Measurements from ENCODE around the gene LGALS7B. TPM values are rescaled to one million over a fixed set of nuclear protein-coding genes. Genes with fewer than 3 reads are reported as not detected.
"Not testable (repeated sequence)": the region's sequence is repeated elsewhere in the genome, so short reads cannot be mapped to it uniquely, and the experiment has no call there.

The LGALS7B gene
- total RNA-seq, 1 donor = not detected

DNA sequence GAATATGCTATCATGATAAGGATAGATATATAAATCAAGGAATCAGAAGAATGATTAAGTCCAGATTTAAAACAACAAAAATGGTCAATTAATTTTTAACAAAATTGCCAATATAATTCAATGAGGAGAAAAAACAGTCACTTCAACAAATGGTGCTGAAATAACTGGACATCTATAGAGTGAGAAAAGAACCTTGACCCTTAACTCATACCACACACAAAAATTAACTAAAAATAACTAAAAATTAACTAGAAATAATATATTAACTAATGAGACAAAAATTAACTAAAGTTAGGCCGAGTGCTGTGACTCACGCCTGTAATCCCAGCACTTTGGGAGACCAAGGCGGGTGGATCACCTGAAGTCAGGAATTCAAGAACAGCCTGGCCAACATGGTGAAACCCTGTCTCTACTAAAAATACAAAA lies 25.2 kb upstream of the LGALS7B start:
- H3K4me3 ChIP-seq (ENCODE audit: low read depth, low read length) = no peak overlapping the region
- TF ChIP-seq, protein P1, sequence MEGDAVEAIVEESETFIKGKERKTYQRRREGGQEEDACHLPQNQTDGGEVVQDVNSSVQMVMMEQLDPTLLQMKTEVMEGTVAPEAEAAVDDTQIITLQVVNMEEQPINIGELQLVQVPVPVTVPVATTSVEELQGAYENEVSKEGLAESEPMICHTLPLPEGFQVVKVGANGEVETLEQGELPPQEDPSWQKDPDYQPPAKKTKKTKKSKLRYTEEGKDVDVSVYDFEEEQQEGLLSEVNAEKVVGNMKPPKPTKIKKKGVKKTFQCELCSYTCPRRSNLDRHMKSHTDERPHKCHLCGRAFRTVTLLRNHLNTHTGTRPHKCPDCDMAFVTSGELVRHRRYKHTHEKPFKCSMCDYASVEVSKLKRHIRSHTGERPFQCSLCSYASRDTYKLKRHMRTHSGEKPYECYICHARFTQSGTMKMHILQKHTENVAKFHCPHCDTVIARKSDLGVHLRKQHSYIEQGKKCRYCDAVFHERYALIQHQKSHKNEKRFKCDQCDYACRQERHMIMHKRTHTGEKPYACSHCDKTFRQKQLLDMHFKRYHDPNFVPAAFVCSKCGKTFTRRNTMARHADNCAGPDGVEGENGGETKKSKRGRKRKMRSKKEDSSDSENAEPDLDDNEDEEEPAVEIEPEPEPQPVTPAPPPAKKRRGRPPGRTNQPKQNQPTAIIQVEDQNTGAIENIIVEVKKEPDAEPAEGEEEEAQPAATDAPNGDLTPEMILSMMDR (IDR thresholded peaks at IDR 0.05; ENCODE audit: insufficient read depth, low read depth, low read length) = no peak
- no peak for DNase-seq (ENCODE audit: low read depth)

DNA sequence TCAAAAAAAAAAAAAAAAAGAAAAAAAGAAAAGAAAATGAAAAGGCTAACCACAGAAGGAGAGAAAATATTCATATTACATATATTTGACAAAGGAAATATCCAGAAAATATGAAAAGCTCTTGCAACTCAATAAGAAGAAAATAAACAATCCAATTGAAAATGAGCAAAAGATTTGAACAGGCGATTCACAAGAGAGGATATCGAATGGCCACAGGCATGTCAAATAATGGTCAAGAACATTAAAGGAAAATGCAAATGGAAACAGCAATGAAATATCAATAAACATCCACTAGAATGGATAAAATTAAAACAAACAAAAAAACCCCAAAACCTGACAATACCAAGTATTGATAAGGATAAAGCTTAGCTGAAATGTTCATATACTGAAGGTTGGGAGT lies 23.8 kb upstream of the LGALS7B start:
- no peak for DNase-seq (ENCODE audit: low read depth)
- H3K4me3 ChIP-seq (ENCODE audit: low read depth, low read length) = no peak overlapping the region
- TF ChIP-seq, protein P1 (IDR thresholded peaks at IDR 0.05; ENCODE audit: insufficient read depth, low read depth, low read length) = no peak

DNA sequence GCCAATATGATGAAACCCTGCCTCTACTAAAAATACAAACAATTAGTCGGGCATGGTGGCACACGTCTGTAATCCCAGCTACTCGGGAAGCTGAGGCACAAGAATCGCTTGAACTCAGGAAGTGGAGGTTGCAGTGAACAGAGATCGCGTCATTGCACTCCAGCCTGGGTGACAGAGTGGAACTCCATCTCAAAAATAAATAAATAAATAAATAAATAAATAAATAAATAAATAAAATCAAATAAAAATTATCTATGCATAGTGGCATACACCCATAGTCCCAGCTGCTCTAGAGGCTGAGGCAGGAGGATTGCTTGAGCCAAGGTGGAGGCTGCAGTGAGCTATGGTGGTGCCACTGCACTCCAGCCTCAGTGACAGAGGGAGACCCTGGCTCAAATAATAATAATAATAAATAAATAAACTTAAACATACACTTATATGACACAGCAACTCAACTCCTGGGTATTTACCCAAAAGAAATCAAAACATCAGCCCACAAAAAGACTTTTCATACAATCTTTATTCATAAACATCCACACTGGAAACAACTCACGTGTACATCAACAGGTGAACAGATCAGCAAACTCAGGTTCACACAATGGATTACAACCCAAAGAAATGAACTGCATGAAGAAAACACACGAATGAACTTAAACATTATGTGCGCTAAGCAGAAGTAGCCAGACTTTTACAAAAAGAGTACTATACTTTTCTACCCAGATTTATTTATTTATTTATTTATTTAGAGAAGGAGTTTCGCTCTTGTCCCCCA lies 22.5 kb upstream of the LGALS7B start:
- no peak for DNase-seq (ENCODE audit: low read depth)
- H3K4me3 ChIP-seq (ENCODE audit: low read depth, low read length) = no peak overlapping the region
- TF ChIP-seq, protein P1 (IDR thresholded peaks at IDR 0.05; ENCODE audit: insufficient read depth, low read depth, low read length) = no peak

DNA sequence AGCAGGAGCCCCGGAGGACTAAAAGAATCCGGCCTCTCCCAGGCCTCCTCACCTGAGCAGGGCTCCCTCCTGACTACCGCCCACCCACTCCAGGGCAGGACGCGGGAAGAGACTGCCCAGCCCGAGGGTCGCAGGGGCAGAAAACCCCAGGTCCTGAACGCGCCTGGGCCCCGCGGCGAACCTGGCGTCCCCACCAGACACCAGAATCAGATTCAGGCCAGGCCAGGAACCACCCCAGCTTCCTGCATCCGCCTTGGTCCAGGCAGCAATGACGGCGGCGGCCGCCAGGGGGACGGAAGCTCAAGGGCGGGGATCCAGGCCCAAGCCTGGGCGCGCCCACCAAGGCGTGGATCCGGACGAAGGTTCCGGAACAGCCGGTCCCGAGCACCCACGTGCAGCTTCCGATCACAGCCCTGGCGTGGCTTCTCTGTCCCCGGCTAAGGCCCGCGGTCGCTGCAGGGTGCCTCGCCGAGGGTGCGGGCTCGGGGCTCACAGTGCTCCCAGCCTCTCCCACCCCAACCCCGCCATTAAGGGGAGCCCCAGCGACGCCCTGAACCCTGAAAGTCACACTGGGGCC lies 19.3 kb upstream of the LGALS7B start:
- peak; percentile 71 for DNase-seq (ENCODE audit: low read depth)
- H3K4me3 ChIP-seq (ENCODE audit: low read depth, low read length) = no peak overlapping the region

DNA sequence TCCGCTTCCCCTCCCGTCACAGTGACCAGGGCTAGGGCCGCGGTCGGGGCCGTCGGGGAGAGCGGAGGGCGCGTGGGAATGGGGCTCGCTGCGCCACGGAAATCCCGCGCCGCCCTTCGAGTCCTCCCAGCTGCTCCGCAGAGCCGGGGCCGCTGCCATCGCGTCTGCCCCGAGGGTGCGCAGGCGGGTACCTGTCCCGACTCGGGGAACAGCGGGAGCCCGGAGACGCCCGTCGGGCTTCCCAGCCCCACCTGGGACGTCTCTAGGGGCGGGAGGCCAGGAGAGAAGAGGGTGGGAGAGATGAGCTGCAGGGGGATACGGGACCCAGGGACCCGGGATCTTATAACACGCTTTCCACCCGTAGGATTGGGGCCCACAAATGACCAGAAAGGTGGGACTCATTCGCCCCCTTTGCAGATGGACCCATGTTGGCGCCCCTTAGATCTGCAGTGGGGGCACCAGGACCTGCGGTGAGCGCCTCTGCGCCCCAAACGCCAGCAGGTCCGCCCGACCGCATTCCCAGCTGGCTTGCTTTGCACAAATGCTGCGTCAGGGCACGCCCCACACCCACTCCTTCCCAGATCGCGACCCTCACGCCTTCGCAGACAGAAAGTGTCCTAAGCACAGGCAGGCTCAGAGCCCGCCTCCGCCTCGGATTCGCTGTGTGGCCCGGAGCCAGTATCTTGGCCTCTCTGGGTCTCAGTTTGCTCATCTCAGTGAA lies 18.6 kb upstream of the LGALS7B start:
- not testable (repeated sequence) for DNase-seq (ENCODE audit: low read depth); H3K4me3 ChIP-seq (ENCODE audit: low read depth, low read length)

More for the DNA sequence above, 19.3 kb upstream of the LGALS7B start:
- TF ChIP-seq, protein P1 (IDR thresholded peaks at IDR 0.05; ENCODE audit: insufficient read depth, low read depth, low read length) = peak; percentile 55

DNA sequence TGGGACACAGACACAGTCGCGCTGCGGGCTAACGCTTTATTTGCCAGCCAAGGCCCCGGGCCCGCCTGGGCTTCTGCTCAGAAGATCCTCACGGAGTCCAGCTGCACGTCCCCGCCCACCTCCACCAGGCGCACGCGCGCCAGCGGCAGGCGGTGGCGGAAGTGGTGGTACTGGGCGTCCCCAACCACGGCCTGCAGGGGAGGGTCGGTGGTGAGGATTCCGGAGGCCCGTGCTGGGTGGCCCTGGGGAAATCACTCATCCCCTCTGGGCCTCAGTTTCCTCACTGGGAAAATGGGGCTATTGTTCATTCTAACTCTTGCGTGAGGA lies 18.1 kb upstream of the LGALS7B start:
- DNase-seq (ENCODE audit: low read depth); H3K4me3 ChIP-seq (ENCODE audit: low read depth, low read length): not testable (repeated sequence)

DNA sequence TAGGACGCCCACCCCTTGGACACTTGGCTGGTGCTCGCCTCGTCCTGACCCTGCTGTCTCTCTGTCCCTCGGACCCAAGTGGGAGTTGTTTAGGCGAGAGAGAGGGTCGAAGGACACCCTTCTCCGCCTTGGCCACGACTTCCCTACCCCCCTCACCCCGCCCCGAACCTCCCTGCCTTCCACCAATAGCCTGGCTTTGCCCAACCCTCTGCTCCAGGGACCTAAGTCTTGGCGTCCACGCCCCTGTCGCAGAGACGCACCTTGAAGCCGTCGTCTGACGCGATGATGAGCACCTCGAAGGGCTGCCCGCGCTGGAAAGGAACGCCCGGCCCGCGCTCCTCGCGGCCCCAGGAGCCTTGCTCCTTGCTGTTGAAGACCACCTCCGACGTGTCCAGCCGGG lies 17.4 kb upstream of the LGALS7B start:
- not testable (repeated sequence) for H3K4me3 ChIP-seq (ENCODE audit: low read depth, low read length); DNase-seq (ENCODE audit: low read depth)

DNA sequence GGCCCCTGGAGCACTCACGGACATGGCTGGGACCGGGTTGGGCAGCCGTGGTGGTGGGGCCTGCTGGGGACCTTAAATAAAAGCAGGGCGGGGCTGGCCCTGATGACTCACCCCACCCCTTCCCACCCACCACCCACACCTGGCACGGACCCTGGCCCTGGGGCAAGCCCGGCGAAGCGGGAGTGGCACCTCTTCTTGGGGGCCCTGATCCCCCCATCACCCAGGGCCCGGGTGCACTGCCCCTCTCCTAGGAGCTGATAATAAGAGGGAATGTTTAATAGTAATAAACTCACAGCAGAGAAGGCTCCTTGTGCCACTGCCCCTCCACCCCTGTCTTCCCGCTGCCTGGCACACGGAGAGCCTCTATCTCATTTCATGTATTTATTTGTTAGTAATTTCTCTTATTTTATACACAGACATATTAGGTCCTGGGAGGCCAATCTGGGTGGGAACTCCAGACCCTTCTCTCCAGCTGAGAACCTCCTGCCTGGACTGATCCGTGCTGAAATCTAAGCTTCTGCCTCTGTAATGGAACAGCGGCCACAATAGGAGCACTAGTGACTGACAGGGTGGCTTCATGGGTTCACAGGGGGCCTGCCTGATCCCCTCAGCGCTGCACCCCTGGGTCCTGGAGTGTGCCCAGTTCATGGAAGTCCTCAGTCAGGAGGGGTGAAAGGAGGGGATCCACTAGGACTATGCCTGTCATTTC lies 15.4 kb upstream of the LGALS7B start, which contains the start of gene LGALS7:
Gene LGALS7 (minus strand): TSS at position 49 of the 709 bp plus-strand sequence. CDS start 25 bp downstream, at position 24.
- no peak for DNase-seq (ENCODE audit: low read depth)
- TF ChIP-seq, protein P1 (IDR thresholded peaks at IDR 0.05; ENCODE audit: insufficient read depth, low read depth, low read length) = no peak
- no peak within 1 kb of the TSS for H3K4me3 ChIP-seq (ENCODE audit: low read depth, low read length)
